H9 (cell line): ENCODE results near the gene PPP4R2. TPM values are rescaled to one million over a fixed set of nuclear protein-coding genes. Genes with fewer than 3 reads are reported as not detected.

Experiments
- DNase-seq: peaks from one replicate; pipeline ENCODE4 v3.0.0-alpha.2; 2017
- H2AFZ ChIP-seq: one replicate; pipeline ENCODE4 v1.6.1; 2013; ENCODE audit warnings: mild to moderate bottlenecking, low read length, control low read depth, moderate library complexity
- H2AK5ac ChIP-seq: 2 replicates; pipeline ENCODE4 v1.6.1; 2013; ENCODE audit warnings: low read length, control low read depth, mixed read lengths; ENCODE audit not compliant: insufficient read length
- H2BK120ac ChIP-seq: one replicate; pipeline ENCODE4 v1.6.1; 2013; ENCODE audit warnings: low read depth, mild to moderate bottlenecking, low read length, control low read depth, inconsistent platforms; ENCODE audit not compliant: poor library complexity, severe bottlenecking
- H2BK12ac ChIP-seq: 2 replicates; pipeline ENCODE4 v1.6.1; 2013; ENCODE audit warnings: low read length, control low read depth, mixed read lengths, low read depth; ENCODE audit not compliant: insufficient read length
- H2BK15ac ChIP-seq: 2 replicates; pipeline ENCODE4 v1.6.1; 2013; ENCODE audit warnings: low read depth, low read length, control low read depth
- H2BK20ac ChIP-seq: one replicate; pipeline ENCODE4 v1.6.1; 2013; ENCODE audit warnings: low read depth, mild to moderate bottlenecking, low read length, control low read depth, inconsistent platforms; ENCODE audit not compliant: poor library complexity, severe bottlenecking
- H2BK5ac ChIP-seq: 2 replicates; pipeline ENCODE4 v1.6.1; 2013; ENCODE audit warnings: low read length, control low read depth, mixed read lengths; ENCODE audit not compliant: insufficient read length
- H3K14ac ChIP-seq: 2 replicates; pipeline ENCODE4 v1.6.1; 2013; ENCODE audit warnings: low read length, control low read depth; ENCODE audit not compliant: insufficient read depth
- H3K18ac ChIP-seq: 2 replicates; pipeline ENCODE4 v1.6.1; 2013; ENCODE audit warnings: low read depth, mild to moderate bottlenecking, mixed read lengths, low read length, control low read depth; ENCODE audit not compliant: insufficient read length
- H3K23ac ChIP-seq: 2 replicates; pipeline ENCODE4 v1.6.1; 2013; ENCODE audit warnings: low read length, control low read depth, mixed read lengths, low read depth; ENCODE audit not compliant: insufficient read length
- H3K23me2 ChIP-seq: 2 replicates; pipeline ENCODE4 v1.6.1; 2013; ENCODE audit warnings: low read depth, mild to moderate bottlenecking, mixed read lengths, low read length, control low read depth; ENCODE audit not compliant: insufficient read length, poor library complexity, severe bottlenecking
- H3K27ac ChIP-seq: 2 replicates; pipeline ENCODE4 v1.5.1; 2013; ENCODE audit warnings: low read length, control low read depth, mixed read lengths, low read depth; ENCODE audit not compliant: insufficient read length
- H3K27me3 ChIP-seq: 2 replicates; pipeline ENCODE4 v1.6.1; 2013; ENCODE audit warnings: low read length, control low read depth, inconsistent platforms; ENCODE audit not compliant: insufficient read depth
- H3K4ac ChIP-seq: 2 replicates; pipeline ENCODE4 v1.6.1; 2013; ENCODE audit warnings: low read depth, mild to moderate bottlenecking, control low read depth, inconsistent platforms, low read length, moderate library complexity
- H3K4me1 ChIP-seq: 2 replicates; pipeline ENCODE4 v1.6.1; 2013; ENCODE audit warnings: low read length, control low read depth, inconsistent platforms; ENCODE audit not compliant: insufficient read depth
- H3K4me2 ChIP-seq: 2 replicates; pipeline ENCODE4 v1.6.1; 2013; ENCODE audit warnings: low read length, control low read depth, mixed read lengths; ENCODE audit not compliant: insufficient read length, insufficient read depth
- H3K56ac ChIP-seq: 2 replicates; pipeline ENCODE4 v1.6.1; 2013; ENCODE audit warnings: low read depth, mild to moderate bottlenecking, mixed read lengths, low read length, control low read depth; ENCODE audit not compliant: insufficient read length
- H3K79me1 ChIP-seq: 2 replicates; pipeline ENCODE4 v1.6.1; 2013; ENCODE audit warnings: low read depth, mild to moderate bottlenecking, moderate library complexity, low read length, control low read depth, inconsistent platforms; ENCODE audit not compliant: insufficient read depth, poor library complexity, severe bottlenecking
- H3K79me2 ChIP-seq: 2 replicates; pipeline ENCODE4 v1.6.1; 2013; ENCODE audit warnings: low read length, control low read depth, inconsistent platforms; ENCODE audit not compliant: insufficient read depth
- H3K9ac ChIP-seq: 2 replicates; pipeline ENCODE4 v1.6.1; 2013; ENCODE audit warnings: low read length, control low read depth, mixed read lengths; ENCODE audit not compliant: insufficient read length; ENCODE audit errors: extremely low read depth
- H3K9me3 ChIP-seq: one replicate; pipeline ENCODE4 v1.6.1; 2013; ENCODE audit warnings: low read depth, low read length, inconsistent platforms; ENCODE audit not compliant: control insufficient read depth
- H3T11ph ChIP-seq: one replicate; pipeline ENCODE4 v1.6.1; 2013; ENCODE audit warnings: mild to moderate bottlenecking, low read length, control low read depth, inconsistent platforms
- H4K20me1 ChIP-seq: one replicate; pipeline ENCODE4 v1.6.1; 2013; ENCODE audit not compliant: control insufficient read depth, insufficient read length, insufficient read depth
- H4K5ac ChIP-seq: 2 replicates; pipeline ENCODE4 v1.6.1; 2013; ENCODE audit warnings: low read depth, mild to moderate bottlenecking, mixed read lengths, low read length, control low read depth; ENCODE audit not compliant: insufficient read length
- H4K8ac ChIP-seq: replicated peaks from 2 replicates; pipeline ENCODE4 v1.6.1; 2013; ENCODE audit warnings: low read length, control low read depth, mixed read lengths, low read depth; ENCODE audit not compliant: insufficient read length
- H4K91ac ChIP-seq: 2 replicates; pipeline ENCODE4 v1.6.1; 2013; ENCODE audit warnings: low read depth, mild to moderate bottlenecking, moderate library complexity, mixed read lengths, low read length, control low read depth; ENCODE audit not compliant: insufficient read length
- H3K27ac Mint-ChIP-seq, 3 experiments: 2 replicates in 2 of 3; 3 replicates in 1 of 3; pipeline ENCODE4 v1.8.0; 2020 to 2021; ENCODE audit warnings: mixed read lengths in 3 of 3, mild to moderate bottlenecking in 1 of 3, moderate library complexity in 1 of 3
- H3K27me3 Mint-ChIP-seq: 2 replicates; pipeline ENCODE4 v1.8.0; 2021; ENCODE audit warnings: low read depth, mild to moderate bottlenecking, moderate library complexity, mixed read lengths
- H3K36me3 Mint-ChIP-seq, 3 experiments: 2 replicates in 2 of 3; 3 replicates in 1 of 3; pipeline ENCODE4 v1.8.0; 2020 to 2021; ENCODE audit warnings: low read depth in 3 of 3, mixed read lengths in 3 of 3; ENCODE audit not compliant: insufficient read depth in 1 of 3
- H3K4me1 Mint-ChIP-seq, 2 experiments: 2 replicates each; pipeline ENCODE4 v1.8.0; 2020; ENCODE audit warnings: mixed read lengths in 2 of 2
- H3K4me3 Mint-ChIP-seq, 2 experiments: 2 replicates in 1 of 2; 3 replicates in 1 of 2; pipeline ENCODE4 v1.8.0; 2020 to 2021; ENCODE audit warnings: mild to moderate bottlenecking in 2 of 2, mixed read lengths in 2 of 2, moderate library complexity in 1 of 2
- H3K9me3 Mint-ChIP-seq, 2 experiments: 2 replicates in 1 of 2; 3 replicates in 1 of 2; pipeline ENCODE4 v1.8.0; 2020; ENCODE audit warnings: mild to moderate bottlenecking in 2 of 2, mixed read lengths in 2 of 2, moderate library complexity in 1 of 2
- CTCF ChIP-seq: fragments of 200-600 bp; sonication (generic); conservative IDR thresholded peaks from 3 replicates; pipeline ENCODE4 v1.8.0; 2021; ENCODE audit warnings: antibody characterized with exemption, mild to moderate bottlenecking
- WGBS: extraction: QIAGEN DNeasy Blood & Tissue Kit; methylation state at CpG from one replicate; pipeline ENCODE4 v1.1.7; 2013; ENCODE audit warnings: missing lambda C conversion rate, low lambda C conversion rate, mixed read lengths; ENCODE audit not compliant: insufficient read length; ENCODE audit errors: extremely low coverage; 5-methylcytosine and 5-hydroxymethylcytosine counted together
- total RNA-seq: library from RNA; stranded (reverse); gene quantifications from 2 replicates; pipeline ENCODE4 v1.2.1, GENCODE V29; 2021

PPP4R2 gene
- total RNA-seq, 1 experiment from 2014 or later = 132 TPM

GRCh38 chr3:73096169-73096568 lies 99.6 kb downstream of the PPP4R2 start:
- H3K27me3 ChIP-seq = no peaks in the 10 kb centered on the region
- H3K4me1 ChIP-seq = no peaks in the 10 kb centered on the region
- no peaks in the 10 kb centered on the region; a peak in 1 of 5 replicates for H3K9me3 Mint-ChIP-seq
- no peak overlapping the region for H3K4me2 ChIP-seq
- H4K91ac ChIP-seq = no peak overlapping the region
- H2BK20ac ChIP-seq = no peak overlapping the region
- H4K5ac ChIP-seq = no peak overlapping the region
- no peaks in the 10 kb centered on the region for H3K9me3 ChIP-seq
- H3K4me3 Mint-ChIP-seq = no peak overlapping the region
- H3K79me1 ChIP-seq = no peaks in the 10 kb centered on the region
- no peak overlapping the region for H3K4ac ChIP-seq
- H4K8ac ChIP-seq = no peak overlapping the region
- H2BK120ac ChIP-seq = no peak overlapping the region
- no peak overlapping the region for H3K14ac ChIP-seq
- no peak for TF ChIP-seq CTCF
- H3K9ac ChIP-seq = no peak overlapping the region
- peaks cover 22 to 23% of the 10 kb centered on the region in 2 experiments for H3K4me1 Mint-ChIP-seq
- no peaks in the 10 kb centered on the region for H3K23me2 ChIP-seq
- H2BK12ac ChIP-seq = no peak overlapping the region
- no peak for DNase-seq
- H3K23ac ChIP-seq = no peak overlapping the region
- H2AFZ ChIP-seq = no peak overlapping the region
- no peak overlapping the region for H2BK15ac ChIP-seq
- no peak overlapping the region for H3K18ac ChIP-seq
- no peak overlapping the region for H3K27ac Mint-ChIP-seq
- H3K27me3 Mint-ChIP-seq = peaks cover 3% of the 10 kb centered on the region
- H3T11ph ChIP-seq = no peak overlapping the region
- H3K27ac ChIP-seq = no peak overlapping the region
- WGBS = no CpG with 5 or more reads among the region's 2 CpGs
- H4K20me1 ChIP-seq = no peaks in the 10 kb centered on the region
- no peak overlapping the region for H3K56ac ChIP-seq
- H3K36me3 Mint-ChIP-seq = peaks cover 0 to 2% (median 0%) of the 10 kb centered on the region in 3 experiments; a peak in 2 of 7 replicates
- H2BK5ac ChIP-seq = no peak overlapping the region
- H2AK5ac ChIP-seq = no peak overlapping the region
- H3K79me2 ChIP-seq = no peaks in the 10 kb centered on the region
